ENCODE measurements around the gene GALNT5.

Gene GALNT5

GRCh38 chr2:157319795-157320194 is 62.3 kb downstream of the GALNT5 start:
- TF ChIP-seq, protein P1, sequence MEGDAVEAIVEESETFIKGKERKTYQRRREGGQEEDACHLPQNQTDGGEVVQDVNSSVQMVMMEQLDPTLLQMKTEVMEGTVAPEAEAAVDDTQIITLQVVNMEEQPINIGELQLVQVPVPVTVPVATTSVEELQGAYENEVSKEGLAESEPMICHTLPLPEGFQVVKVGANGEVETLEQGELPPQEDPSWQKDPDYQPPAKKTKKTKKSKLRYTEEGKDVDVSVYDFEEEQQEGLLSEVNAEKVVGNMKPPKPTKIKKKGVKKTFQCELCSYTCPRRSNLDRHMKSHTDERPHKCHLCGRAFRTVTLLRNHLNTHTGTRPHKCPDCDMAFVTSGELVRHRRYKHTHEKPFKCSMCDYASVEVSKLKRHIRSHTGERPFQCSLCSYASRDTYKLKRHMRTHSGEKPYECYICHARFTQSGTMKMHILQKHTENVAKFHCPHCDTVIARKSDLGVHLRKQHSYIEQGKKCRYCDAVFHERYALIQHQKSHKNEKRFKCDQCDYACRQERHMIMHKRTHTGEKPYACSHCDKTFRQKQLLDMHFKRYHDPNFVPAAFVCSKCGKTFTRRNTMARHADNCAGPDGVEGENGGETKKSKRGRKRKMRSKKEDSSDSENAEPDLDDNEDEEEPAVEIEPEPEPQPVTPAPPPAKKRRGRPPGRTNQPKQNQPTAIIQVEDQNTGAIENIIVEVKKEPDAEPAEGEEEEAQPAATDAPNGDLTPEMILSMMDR (conservative IDR thresholded peaks at IDR 0.05; ENCODE audit: low read depth): no peak
- ChIA-PET POLR2A (ENCODE audit: low non-redundant PET) (no interaction called here), CTCF (no interaction called here)
- DNase-seq (ENCODE audit: low spot score): no peak
- no peak overlapping the region for H3K27ac ChIP-seq

DNA sequence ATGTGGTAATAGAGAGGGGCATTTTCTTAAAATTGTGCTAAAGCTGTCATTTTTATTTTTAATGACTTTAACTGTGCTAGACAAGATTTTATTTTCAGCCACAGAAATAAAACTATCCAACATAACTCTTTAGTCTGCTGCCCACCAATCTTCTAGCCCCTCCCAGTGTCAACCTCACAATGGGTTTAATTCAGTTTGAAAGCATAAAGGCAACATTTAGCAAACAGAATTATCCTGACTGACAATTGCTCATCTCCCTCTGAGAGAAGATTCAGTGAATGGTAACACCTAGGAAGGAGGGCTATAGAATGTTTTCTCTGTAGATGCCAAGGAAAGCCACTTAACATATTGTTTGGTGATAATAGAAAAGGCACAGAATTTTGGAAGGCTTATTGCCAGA is 62.9 kb downstream of the GALNT5 start:
- CTCF ChIA-PET: interaction anchor here (0.6 kb wide), 1 partner anchor 19 kb away, joined by 3 read pairs; no protein-coding TSS in a partner anchor
- H3K27ac ChIP-seq: no peak overlapping the region
- POLR2A ChIA-PET (ENCODE audit: low non-redundant PET): no interaction called here
- TF ChIP-seq, protein P1 (conservative IDR thresholded peaks at IDR 0.05; ENCODE audit: low read depth): no peak
- no peak for DNase-seq (ENCODE audit: low spot score)

DNA sequence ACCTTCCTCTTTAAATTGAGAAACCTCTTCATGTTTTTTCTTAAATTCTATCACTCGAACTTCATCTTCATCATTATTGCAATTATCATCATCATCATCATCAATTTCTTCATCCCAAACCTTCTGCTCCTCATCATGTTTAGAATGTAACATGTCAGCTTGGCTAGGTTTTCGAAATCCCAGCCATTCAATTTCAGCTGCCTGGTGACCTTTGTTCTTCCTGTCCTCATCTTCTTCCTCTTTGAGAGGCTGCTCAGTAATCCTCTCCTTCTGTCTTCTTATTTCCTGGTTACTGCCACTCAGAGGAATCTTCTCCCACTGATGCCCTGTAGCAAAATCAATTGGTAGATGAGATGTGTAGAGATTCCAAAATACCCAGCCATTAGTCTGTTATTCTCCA is 64.0 kb downstream of the GALNT5 start:
- TF ChIP-seq, protein P1 (conservative IDR thresholded peaks at IDR 0.05; ENCODE audit: low read depth): no peak
- DNase-seq (ENCODE audit: low spot score): no peak
- CTCF ChIA-PET: no interaction called here
- POLR2A ChIA-PET (ENCODE audit: low non-redundant PET): no interaction called here
- H3K27ac ChIP-seq: no peak overlapping the region

GRCh38 chr2:157322432-157322831 is 64.9 kb downstream of the GALNT5 start:
- no peak for DNase-seq (ENCODE audit: low spot score)
- TF ChIP-seq, protein P1 (conservative IDR thresholded peaks at IDR 0.05; ENCODE audit: low read depth): no peak
- no peak overlapping the region for H3K27ac ChIP-seq
- ChIA-PET CTCF (interaction anchor here (0.6 to 0.7 kb wide), 2 partner anchors 1449 to 1916 kb away, joined by 3 read pairs; no protein-coding TSS in a partner anchor), POLR2A (ENCODE audit: low non-redundant PET) (no interaction called here)

GRCh38 chr2:157324331-157324843 is 66.9 kb downstream of the GALNT5 start:
- ChIA-PET CTCF (interaction anchor here (3.3 kb wide), 1 partner anchor 12 kb away, joined by 14 read pairs; no protein-coding TSS in a partner anchor), POLR2A (ENCODE audit: low non-redundant PET) (no interaction called here)
- TF ChIP-seq, protein P1 (conservative IDR thresholded peaks at IDR 0.05; ENCODE audit: low read depth): no peak
- no peak overlapping the region for H3K27ac ChIP-seq
- no peak for DNase-seq (ENCODE audit: low spot score)

DNA sequence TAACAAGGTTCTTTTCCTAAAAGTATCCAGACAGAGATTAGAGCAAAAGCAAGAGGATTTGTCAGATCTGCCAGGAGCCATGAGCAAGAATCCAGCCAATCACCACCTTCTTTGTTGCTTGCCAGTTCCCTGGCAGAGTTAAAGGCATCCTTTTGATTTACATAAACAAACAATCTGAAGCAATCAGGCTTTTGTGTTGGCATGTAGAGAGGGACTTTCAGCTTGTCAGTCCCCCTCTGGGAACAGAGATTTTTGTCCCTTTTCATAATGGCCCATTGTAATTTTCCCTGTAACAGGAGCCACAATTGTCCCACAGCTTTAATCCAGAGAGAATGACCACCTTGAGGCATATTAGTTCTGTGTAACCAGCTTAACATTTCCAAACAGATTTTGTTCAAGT is 68.3 kb downstream of the GALNT5 start, which contains the start of gene ERMN:
ERMN (minus strand) TSS at position 39 of the 400 bp plus-strand sequence. CDS start 182 bp downstream, outside the sequence.
- ChIA-PET CTCF (interaction anchor here (0.9 to 3.3 kb wide), 3 partner anchors 10 to 27 kb away, joined by 4 to 14 read pairs (median 6); no protein-coding TSS in a partner anchor), POLR2A (ENCODE audit: low non-redundant PET) (no interaction called here)
- DNase-seq (ENCODE audit: low spot score): no peak
- TF ChIP-seq, protein P1 (conservative IDR thresholded peaks at IDR 0.05; ENCODE audit: low read depth): no peak
- no peak within 1 kb of the TSS for H3K27ac ChIP-seq

All from RWPE1 (cell line).